ENCODE data around the gene RASIP1.

Gene RASIP1

DNA sequence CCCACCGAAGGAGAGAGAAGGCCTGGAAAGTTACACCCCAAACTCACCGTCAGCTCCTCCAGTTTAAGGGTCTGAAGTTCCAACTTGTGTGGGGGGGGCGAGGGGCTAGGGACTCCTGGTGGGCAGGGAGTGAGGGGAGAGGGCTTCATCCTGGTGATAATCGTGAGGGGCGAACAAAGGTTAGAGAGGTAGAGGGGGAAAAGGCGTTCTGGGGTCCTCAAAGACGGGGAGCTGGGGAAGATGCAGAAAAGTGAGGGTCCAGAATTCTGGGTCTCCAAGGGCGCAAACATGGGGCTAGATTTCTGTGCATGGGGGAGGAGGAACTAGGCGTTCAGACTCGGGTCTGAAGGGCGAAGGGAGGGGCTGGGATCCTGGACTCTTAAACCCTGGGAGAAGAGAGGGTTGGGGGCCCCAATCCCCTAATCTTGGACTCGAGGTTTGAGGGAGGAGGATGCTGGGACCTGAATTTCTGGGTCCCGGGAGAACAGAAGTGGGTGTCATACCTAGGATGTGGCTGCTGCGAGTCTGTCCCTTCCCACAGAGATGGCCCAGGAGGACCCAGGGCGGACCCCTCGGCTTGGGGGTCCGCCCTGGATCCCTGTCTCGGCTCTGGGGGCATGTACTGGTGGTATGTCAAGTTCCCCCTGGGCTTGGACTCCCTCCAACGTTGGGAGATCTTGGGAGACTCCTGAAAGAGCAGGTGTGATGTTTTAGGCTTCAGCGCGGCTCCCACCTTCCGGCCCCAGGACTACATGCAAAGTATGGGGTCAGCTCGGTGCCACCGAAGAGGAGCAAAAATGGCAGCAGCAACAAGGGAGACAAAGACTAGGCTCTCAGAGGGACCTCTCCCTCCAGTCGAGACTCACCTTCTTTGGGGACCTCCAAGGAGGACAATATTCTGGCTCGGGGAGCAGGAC lies 25.4 kb downstream of the RASIP1 start (continued):
- TF ChIP-seq, protein P1, sequence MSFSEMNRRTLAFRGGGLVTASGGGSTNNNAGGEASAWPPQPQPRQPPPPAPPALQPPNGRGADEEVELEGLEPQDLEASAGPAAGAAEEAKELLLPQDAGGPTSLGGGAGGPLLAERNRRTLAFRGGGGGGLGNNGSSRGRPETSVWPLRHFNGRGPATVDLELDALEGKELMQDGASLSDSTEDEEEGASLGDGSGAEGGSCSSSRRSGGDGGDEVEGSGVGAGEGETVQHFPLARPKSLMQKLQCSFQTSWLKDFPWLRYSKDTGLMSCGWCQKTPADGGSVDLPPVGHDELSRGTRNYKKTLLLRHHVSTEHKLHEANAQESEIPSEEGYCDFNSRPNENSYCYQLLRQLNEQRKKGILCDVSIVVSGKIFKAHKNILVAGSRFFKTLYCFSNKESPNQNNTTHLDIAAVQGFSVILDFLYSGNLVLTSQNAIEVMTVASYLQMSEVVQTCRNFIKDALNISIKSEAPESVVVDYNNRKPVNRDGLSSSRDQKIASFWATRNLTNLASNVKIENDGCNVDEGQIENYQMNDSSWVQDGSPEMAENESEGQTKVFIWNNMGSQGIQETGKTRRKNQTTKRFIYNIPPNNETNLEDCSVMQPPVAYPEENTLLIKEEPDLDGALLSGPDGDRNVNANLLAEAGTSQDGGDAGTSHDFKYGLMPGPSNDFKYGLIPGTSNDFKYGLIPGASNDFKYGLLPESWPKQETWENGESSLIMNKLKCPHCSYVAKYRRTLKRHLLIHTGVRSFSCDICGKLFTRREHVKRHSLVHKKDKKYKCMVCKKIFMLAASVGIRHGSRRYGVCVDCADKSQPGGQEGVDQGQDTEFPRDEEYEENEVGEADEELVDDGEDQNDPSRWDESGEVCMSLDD (tag by site-specific recombination; IDR thresholded peaks at IDR 0.05) = peak; percentile 71; the same call in 1 of the 2 replicates
- TF ChIP-seq ZBTB8A (tag by site-specific recombination; IDR thresholded peaks at IDR 0.05) (no peak), ZNF404 (tag by site-specific recombination; IDR thresholded peaks at IDR 0.05) (no peak), ZNF157 (tag by site-specific recombination; IDR thresholded peaks at IDR 0.05) (no peak), ZSCAN30 (tag by site-specific recombination; IDR thresholded peaks at IDR 0.05) (no peak)

DNA sequence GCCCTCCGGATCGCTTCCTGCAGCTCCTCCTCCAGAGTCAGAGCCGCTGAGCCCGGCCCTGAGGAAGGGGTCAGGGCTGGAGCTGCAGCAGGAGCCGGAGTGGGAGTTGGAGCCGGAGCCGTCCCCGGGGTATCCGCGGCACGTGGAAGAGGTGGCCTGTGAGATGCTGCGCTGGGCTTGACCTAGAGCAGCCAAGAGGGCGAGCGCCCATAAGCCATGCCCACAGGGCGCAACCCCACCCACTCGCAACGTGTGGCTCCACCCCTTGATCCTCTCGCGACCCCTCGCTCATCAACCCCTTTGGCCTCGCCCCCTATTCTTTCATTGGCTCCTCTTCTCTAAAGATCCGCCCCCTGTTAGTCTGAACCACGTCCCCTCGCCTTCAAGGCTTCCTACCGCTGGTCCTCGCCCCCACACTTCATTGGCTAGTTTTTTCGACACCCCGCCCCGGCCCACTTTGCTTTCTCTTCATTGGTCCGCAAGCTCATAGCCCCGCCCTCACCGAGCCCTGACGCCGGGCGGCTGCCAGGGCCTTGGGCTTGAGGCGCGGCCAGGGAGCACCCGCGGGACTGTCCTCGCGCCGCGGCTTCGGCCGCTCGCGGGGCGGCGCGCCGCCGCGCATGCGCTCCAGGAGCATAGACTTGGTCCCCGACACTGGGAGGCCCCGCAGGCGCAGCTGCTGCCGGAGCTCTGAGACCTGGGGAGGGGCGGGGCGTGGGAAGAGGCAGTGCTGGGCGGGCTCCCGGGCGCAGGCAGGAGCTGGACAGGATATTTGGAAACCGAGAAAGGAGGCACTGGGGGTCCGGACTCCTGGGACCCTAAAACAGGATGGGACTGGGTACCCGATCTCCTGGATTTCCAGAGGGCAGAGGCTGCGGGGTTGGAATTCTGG lies 26.3 kb downstream of the RASIP1 start:
- CTCF ChIA-PET = interaction anchor here (0.5 to 3.8 kb wide), 13 partner anchors 10 to 384 kb away, joined by 3 to 35 read pairs (median 4); partner anchors contain the start of genes CA11 and RUVBL2
- Histone ChIP-seq H3K4me3 (ENCODE audit: low read depth, low read length) (peak overlapping the region; percentile 67), H3K4me1 (ENCODE audit: control insufficient read depth, insufficient read depth, low read length) (peaks cover 13% of the 10 kb centered on the region), H3K27ac (ENCODE audit: extremely low read depth, low read depth, low read length) (peak overlapping the region; percentile 67), H3K36me3 (ENCODE audit: control insufficient read depth in 2 of 2, insufficient read depth in 1 of 2, low read length in 2 of 2) (no peaks in the 10 kb centered on the region; a peak in 1 of 3 replicates), H3K9me3 (ENCODE audit: control insufficient read depth, insufficient read depth, low read depth, low read length) (no peaks in the 10 kb centered on the region)
- POLR2A ChIA-PET = interaction anchor here (0.5 to 2.4 kb wide), 15 partner anchors 9 to 114 kb away, joined by 3 to 15 read pairs (median 4); partner anchors contain the start of genes CA11, RPL18 and SPHK2
- TF ChIP-seq, protein P2, sequence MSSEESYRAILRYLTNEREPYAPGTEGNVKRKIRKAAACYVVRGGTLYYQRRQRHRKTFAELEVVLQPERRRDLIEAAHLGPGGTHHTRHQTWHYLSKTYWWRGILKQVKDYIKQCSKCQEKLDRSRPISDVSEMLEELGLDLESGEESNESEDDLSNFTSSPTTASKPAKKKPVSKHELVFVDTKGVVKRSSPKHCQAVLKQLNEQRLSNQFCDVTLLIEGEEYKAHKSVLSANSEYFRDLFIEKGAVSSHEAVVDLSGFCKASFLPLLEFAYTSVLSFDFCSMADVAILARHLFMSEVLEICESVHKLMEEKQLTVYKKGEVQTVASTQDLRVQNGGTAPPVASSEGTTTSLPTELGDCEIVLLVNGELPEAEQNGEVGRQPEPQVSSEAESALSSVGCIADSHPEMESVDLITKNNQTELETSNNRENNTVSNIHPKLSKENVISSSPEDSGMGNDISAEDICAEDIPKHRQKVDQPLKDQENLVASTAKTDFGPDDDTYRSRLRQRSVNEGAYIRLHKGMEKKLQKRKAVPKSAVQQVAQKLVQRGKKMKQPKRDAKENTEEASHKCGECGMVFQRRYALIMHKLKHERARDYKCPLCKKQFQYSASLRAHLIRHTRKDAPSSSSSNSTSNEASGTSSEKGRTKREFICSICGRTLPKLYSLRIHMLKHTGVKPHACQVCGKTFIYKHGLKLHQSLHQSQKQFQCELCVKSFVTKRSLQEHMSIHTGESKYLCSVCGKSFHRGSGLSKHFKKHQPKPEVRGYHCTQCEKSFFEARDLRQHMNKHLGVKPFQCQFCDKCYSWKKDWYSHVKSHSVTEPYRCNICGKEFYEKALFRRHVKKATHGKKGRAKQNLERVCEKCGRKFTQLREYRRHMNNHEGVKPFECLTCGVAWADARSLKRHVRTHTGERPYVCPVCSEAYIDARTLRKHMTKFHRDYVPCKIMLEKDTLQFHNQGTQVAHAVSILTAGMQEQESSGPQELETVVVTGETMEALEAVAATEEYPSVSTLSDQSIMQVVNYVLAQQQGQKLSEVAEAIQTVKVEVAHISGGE (tag by site-specific recombination; conservative IDR thresholded peaks at IDR 0.05; ENCODE audit: low read depth) = no peak
- TF ChIP-seq, protein P1 (tag by site-specific recombination; IDR thresholded peaks at IDR 0.05) = peak; percentile 62; the same call in 1 of the 2 replicates
- TF ChIP-seq GLI4 (tag by site-specific recombination; IDR thresholded peaks at IDR 0.05) (no peak), SP2 (tag by site-specific recombination; IDR thresholded peaks at IDR 0.05) (peak; percentile 98), ZSCAN30 (tag by site-specific recombination; IDR thresholded peaks at IDR 0.05) (0 out of 2 replicates have a peak, but pooled peaks have one; percentile 27), ZNF561 (tag by site-specific recombination; IDR thresholded peaks at IDR 0.05; ENCODE audit: borderline replicate concordance) (peak; percentile 51; the same call in 1 of the 2 replicates), BCL11A (tag by site-specific recombination; IDR thresholded peaks at IDR 0.05; ENCODE audit: low read depth) (0 out of 2 replicates have a peak, but pooled peaks have one; percentile 13), ZFP3 (tag by site-specific recombination; IDR thresholded peaks at IDR 0.05; ENCODE audit: low read depth) (no peak), ZNF76 (tag by site-specific recombination; IDR thresholded peaks at IDR 0.05; ENCODE audit: borderline replicate concordance, low read depth) (no peak), ZNF366 (tag by site-specific recombination; conservative IDR thresholded peaks at IDR 0.05) (peak; percentile 77), ZNF664 (tag by site-specific recombination; IDR thresholded peaks at IDR 0.05) (no peak), ZNF416 (tag by site-specific recombination; IDR thresholded peaks at IDR 0.05) (no peak), ZNF169 (tag by site-specific recombination; IDR thresholded peaks at IDR 0.05) (no peak), KLF9 (tag by site-specific recombination; IDR thresholded peaks at IDR 0.05; ENCODE audit: low read depth) (peak; percentile 83), SP7 (tag by site-specific recombination; IDR thresholded peaks at IDR 0.05) (peak; percentile 46; the same call in 1 of the 2 replicates), ZNF621 (tag by site-specific recombination; IDR thresholded peaks at IDR 0.05) (no peak)
- TF ChIP-seq, protein P3, sequence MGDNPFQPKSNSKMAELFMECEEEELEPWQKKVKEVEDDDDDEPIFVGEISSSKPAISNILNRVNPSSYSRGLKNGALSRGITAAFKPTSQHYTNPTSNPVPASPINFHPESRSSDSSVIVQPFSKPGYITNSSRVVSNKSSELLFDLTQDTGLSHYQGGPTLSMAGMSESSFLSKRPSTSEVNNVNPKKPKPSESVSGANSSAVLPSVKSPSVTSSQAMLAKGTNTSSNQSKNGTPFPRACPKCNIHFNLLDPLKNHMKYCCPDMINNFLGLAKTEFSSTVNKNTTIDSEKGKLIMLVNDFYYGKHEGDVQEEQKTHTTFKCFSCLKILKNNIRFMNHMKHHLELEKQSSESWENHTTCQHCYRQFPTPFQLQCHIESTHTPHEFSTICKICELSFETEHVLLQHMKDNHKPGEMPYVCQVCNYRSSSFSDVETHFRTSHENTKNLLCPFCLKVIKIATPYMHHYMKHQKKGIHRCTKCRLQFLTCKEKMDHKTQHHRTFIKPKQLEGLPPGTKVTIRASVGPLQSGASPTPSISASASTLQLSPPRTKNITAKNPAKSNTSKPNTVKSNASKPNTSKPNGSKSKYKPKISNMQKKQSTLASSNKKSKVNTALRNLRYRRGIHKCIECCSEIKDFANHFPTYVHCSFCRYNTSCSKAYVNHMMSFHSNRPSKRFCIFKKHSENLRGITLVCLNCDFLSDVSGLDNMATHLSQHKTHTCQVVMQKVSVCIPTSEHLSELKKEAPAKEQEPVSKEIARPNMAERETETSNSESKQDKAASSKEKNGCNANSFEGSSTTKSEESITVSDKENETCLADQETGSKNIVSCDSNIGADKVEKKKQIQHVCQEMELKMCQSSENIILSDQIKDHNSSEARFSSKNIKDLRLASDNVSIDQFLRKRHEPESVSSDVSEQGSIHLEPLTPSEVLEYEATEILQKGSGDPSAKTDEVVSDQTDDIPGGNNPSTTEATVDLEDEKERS (tag by site-specific recombination; IDR thresholded peaks at IDR 0.05) = no peak
